NCI-H2227 treated with DMSO at 0.1 percent for 48 hours (cell line): ENCODE data around the gene UPF1.

Source experiments
- DNase-seq: peaks from one replicate; lab custom pipeline; 2025; lab: John Stamatoyannopoulos, UW

The UPF1 gene

GRCh38 chr19:18831524-18832305 is at the start of gene UPF1:
UPF1 (plus strand) TSS chr19:18831959; CDS start chr19:18832210, 251 bp downstream.
- DNase-seq: peak; percentile 82

- DNase-seq: no peak
Measured at GRCh38 chr19:18782559-18783225, 49.1 kb upstream of the UPF1 start.

GRCh38 chr19:18783958-18784785 is 47.6 kb upstream of the UPF1 start:
- no peak for DNase-seq

DNA sequence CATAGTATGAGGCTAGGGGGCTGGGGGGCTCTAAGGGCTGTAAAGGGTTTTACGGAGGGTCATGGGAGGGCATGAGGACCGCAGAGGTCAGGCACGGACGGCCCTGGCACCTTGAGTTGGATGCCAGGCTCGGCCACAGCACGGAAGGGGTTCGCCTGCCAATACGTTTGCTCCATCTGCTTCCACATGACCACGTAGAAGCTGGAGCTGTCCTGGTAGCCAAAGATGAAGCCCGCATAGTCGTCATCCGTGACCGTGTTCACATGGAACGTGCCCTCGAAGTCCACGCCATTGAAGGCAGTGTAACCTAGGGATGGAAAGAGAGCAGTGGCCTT is 47.0 kb upstream of the UPF1 start:
- no peak for DNase-seq

DNA sequence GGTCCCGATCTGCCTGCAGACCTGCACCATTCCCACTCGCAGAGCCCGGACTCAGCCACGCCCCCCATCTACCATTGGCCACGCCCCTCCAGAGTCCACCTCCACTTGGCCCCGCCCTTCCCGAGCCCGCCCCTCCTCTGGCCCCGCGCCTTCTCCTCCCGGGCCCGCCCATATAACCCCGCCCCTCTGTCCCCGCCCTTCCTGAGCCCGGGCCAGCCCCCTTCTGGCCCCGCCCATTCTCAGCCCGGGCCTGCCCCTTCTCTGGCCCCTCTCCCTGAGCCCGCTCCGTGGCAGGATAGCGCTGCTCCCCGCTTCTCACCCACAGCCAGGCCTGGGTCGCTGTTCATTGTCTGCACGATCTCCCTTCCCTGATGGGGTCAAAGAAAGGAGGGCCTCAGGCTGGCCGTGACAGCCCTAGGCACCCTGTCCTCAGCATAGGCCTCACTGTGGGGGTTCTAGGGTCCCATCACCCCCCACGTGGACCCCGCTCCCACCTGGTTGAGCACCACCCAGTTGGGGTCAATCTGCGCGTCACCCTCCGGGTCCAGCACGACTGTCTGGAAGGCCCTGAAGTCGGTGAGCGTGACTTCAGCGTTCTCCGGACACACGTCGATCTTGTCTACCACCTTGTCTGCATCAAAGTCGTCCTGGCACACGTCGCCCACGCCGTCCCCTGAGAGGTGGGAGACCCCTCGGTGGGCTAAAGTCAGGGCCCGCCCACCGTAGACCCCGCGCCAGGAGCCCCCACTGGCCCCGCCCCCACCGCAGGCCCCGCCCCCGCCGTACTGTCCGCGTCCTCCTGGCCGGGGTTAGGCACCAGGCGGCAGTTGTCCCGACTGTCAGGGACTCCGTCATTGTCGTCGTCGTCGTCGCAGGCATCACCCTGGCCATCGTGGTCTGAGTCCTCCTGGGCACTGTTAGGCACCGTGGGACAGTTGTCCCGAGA is 46.3 kb upstream of the UPF1 start:
- DNase-seq: no peak

DNA sequence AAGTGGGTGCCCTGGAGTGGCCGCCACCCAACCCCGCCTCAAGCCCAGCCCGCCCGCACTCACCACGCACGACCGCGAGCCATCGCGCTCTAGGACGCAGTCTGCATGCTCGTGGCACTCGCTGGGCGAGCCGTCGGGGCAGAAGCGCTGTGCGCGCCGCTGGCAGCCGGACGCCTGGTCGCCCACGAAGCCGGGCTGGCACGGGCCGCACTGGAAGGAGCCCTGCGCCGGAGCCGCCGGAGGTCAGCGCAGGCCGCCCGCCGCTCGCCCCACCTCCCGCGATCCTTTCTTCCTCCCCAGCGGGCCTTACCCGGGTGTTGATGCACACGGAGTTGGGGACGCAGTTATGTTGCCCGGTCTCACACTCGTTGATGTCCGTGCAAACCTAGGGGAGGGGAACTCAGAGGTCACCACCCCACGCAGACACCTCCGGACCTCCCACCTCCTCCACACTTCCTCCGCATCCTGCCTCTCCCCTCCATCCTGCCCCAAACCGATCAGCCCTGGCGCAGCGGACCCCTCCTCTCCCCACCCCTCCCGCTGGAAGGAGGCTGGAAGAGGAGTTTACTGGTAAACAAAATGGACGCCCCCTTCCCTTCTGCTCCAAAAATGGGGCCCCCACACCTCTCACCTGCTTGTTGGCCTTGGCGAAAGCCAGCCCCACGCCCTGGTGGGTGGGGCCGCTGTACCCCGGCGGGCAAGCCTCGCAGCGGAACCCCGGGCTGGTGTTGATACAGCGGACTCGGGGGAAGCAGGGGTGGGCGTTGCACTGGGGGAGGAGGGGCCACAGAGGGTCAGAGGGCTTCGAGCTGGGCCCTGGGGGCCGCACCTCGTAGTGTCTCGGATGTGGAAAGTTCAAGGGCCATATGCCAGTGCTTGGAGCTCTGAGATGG is 43.0 kb upstream of the UPF1 start:
- no peak for DNase-seq

- DNase-seq: no peak
Measured at GRCh38 chr19:18789422-18789869, 42.3 kb upstream of the UPF1 start.

DNA sequence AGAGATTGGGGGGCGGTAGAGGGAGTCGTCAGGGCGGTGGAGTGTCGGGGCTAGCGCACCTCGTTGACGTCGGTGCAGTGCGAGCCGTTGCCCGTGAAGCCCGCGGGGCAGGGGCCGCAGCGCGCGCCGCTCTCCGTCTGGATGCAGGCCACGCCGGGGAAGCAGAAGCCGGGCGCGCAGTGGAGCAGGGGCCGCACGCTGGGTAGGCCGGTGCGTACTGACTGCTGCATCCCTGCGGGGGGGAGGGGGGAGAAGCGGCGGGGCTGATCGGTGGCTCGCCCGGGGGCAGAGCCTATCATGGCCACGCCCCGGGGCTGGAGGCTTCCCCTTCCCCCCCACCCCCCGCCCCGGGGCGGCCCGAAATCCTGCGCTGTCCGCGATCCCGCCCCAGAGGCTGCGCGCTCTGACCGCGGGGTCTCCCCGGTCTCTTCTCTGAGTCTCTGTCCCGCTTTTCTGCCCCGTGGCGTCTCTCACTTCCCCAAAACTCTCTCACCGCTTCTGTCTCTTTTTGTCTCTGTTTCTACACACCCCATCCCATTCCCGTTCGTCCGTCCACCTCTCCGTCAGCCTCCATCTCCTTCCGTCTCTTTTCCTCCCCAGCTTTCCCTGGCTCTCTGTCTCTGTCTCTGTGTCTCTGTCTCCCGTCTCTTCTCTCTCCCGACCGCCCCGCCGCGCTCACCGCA is 41.7 kb upstream of the UPF1 start:
- DNase-seq: peak; percentile 5

DNA sequence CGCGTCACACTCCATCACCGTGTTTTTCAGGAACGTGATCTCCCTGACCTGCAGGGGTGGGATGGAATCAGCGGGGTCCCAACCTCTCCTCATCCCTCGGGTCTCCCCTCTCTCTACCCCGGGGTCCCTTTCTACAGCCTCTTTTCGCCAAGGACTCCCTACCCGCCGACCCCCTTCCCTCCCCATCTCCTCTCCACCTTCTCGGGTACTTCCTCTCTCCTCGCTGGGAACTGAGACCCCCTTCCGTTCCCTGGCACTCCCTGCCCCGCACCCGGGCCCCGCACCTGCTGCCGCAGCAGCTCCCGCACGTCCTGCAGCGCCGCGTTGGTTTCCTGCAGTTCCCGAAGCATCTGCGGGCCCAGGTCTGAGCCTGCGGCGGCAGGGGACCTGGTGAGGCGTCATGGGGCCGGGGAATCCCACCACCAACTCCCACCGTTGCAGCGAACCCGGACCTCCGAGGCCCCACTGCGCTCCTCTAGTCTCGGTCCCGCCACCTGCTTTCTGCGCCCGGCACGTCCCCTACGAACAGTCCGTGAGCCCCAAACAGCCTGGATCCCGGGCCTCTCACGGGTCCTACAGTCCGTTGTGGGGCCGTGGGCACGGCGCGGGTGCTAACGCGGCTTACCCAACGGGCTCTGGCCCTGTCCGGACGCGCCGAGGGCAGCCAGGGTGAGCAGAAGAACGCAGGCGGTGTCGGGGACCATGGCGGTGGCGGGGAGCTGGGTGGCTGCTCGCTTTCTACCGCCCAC is 41.0 kb upstream of the UPF1 start, which contains the start of gene COMP:
COMP (minus strand) TSS at position 740 of the 749 bp plus-strand sequence; CDS start at position 704, 36 bp downstream.
- no peak for DNase-seq

GRCh38 chr19:18791315-18791678 is 40.5 kb upstream of the UPF1 start:
- DNase-seq: no peak

DNA sequence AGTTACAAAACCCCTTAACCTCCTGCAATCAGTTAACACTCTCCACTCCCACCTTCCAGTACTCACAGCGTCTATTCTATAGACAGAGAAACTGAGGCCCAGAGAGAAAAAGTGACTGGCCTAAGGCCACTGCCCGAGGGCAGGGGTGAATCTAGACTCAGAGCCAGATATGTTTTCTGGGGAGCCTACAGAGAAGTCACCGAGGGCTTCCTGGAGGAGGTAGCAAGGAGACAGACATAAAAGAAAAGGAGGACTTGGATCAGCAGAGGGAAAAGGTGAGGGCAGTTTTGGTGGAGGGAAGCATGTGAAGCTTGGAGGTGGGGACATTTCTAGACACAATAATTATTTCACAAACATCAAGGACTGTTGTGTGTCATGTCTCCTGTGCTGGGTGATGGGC is 39.1 kb upstream of the UPF1 start:
- DNase-seq: no peak

- DNase-seq: no peak
Measured at GRCh38 chr19:18793144-18794028, 38.4 kb upstream of the UPF1 start.

GRCh38 chr19:18794029-18794313 is 37.8 kb upstream of the UPF1 start:
- DNase-seq: no peak

DNA sequence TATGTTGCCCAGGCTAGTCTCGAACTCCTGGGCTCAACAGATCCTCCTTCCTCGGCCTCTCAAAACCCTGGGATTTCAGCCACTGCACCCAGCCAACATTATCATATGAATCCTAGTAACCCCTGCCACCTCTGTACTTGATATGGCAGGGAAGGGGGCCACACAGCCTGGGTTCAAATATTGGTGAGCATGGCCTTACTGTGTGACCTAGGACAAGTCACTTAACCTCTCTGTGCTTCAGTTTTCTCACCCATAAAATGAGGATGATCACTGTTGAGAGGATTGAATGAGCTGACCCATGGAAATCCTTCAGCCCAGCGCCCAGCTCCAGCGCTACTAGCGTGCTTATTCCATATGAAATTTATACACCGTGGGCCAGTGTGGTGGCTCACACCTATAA is 37.1 kb upstream of the UPF1 start:
- no peak for DNase-seq

DNA sequence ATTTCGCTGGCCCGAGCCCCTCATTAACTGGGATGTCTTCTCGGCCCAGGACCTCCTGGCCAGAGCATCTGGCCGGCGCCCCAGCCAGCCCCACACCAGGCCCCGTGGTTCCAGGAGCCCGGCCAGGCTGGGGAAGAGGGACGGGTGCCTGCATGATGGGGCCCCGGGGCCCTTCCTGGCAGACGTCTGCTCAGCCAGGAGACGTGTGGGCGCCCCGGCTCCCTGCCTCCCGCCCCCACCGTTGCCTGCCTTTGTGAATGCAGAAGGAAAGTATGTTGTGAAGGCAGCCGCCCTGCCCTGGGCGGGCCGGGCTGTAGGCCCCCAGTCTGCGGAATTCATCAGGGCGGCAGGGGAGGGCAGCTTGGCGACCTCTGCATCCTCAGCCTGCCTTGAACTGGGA is 36.2 kb upstream of the UPF1 start:
- DNase-seq: no peak

DNA sequence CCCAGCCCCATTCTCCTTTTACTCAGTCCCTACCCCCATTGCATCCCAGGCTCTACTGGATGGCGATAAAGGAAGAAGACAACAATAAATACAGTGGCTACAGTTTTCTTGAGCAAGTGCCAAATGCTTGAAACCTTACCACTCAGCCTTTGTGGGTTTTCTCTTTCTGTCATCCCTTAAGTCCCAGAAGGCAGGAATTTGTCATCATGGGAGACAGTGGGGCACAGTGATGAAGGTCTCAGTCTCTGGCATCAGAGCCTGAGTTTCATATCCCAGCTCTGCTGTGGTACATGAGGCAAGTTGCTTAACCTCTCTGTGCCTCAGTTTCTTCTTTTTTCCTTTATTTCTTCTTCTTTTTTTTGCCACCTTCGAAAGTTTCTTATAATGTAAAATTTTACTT is 35.5 kb upstream of the UPF1 start:
- no peak for DNase-seq

- no peak for DNase-seq
Measured at GRCh38 chr19:18798384-18799352, 33.1 kb upstream of the UPF1 start.
